COR-L47 (cell line): Measurements from ENCODE around the gene CHIA.
A peak's percentile ranks its signal among the peaks of the same experiment; 100 is the strongest.
"Not testable (repeated sequence)": the region's sequence is repeated elsewhere in the genome, so short reads cannot be mapped to it uniquely, and the experiment has no call there.

Experiments
- DNase-seq: peaks from one replicate; lab custom pipeline; 2025; lab: John Stamatoyannopoulos, UW

Gene CHIA

GRCh38 chr1:111285879-111286278, 4.8 kb upstream of the CHIA start:
- no peak for DNase-seq

- no peak for DNase-seq
These were observed 3.7 kb upstream of the CHIA start for GRCh38 chr1:111286912-111287311.

GRCh38 chr1:111289371-111289770, 1.3 kb upstream of the CHIA start:
- no peak for DNase-seq

- DNase-seq: no peak
These were observed 547 bp upstream of the CHIA start for GRCh38 chr1:111290104-111290503.

GRCh38 chr1:111294390-111294789, 3.7 kb downstream of the CHIA start:
- no peak for DNase-seq

GRCh38 chr1:111302374-111302773, 11.7 kb downstream of the CHIA start:
- DNase-seq: no peak

- DNase-seq: no peak
These were observed 19.0 kb downstream of the CHIA start for GRCh38 chr1:111309690-111310089.

GRCh38 chr1:111318523-111318922, 27.9 kb downstream of the CHIA start:
- no peak for DNase-seq

GRCh38 chr1:111320066-111320879, 29.6 kb downstream of the CHIA start:
- DNase-seq: no peak

- no peak for DNase-seq
These were observed 32.6 kb downstream of the CHIA start for GRCh38 chr1:111323231-111323630.

- DNase-seq: no peak
These were observed 41.5 kb downstream of the CHIA start for GRCh38 chr1:111332190-111332589.

GRCh38 chr1:111334169-111334568, 43.5 kb downstream of the CHIA start:
- DNase-seq: peak; percentile 53

GRCh38 chr1:111335214-111335877, 44.7 kb downstream of the CHIA start:
- not testable (repeated sequence) for DNase-seq

GRCh38 chr1:111338849-111339248, 48.2 kb downstream of the CHIA start:
- DNase-seq: not testable (repeated sequence)

GRCh38 chr1:111346089-111346885, 55.6 kb downstream of the CHIA start:
- peak; percentile 92 for DNase-seq

- DNase-seq: no peak
These were observed 56.4 kb downstream of the CHIA start for GRCh38 chr1:111347026-111347425.

GRCh38 chr1:111351700-111352099, 61.0 kb downstream of the CHIA start:
- DNase-seq: no peak

GRCh38 chr1:111354584-111354983, 63.9 kb downstream of the CHIA start:
- DNase-seq: no peak

- DNase-seq: no peak
These were observed 68.3 kb downstream of the CHIA start for GRCh38 chr1:111358964-111359363.

GRCh38 chr1:111359376-111359775, 68.7 kb downstream of the CHIA start:
- DNase-seq: no peak

- DNase-seq: not testable (repeated sequence)
These were observed 69.6 kb downstream of the CHIA start for GRCh38 chr1:111360257-111360656.

GRCh38 chr1:111361761-111362160, 71.1 kb downstream of the CHIA start:
- no peak for DNase-seq

GRCh38 chr1:111364690-111365089, 74.0 kb downstream of the CHIA start:
- DNase-seq: no peak
